GM12878 (cell line): ENCODE results near the gene IER5L. TPM values are rescaled to one million over a fixed set of nuclear protein-coding genes. Genes with fewer than 3 reads are reported as not detected.

ENCODE experiments used
- ATAC-seq: fragments of 200-7000 bp; cut with Tn5 transposase; 3 replicates; pipeline ENCODE4 v1.9.1; 2020; ENCODE audit warnings: mild to moderate bottlenecking, moderate library complexity
- BruUV-seq: library from RNA; stranded (reverse); fragments of 400-500 nt; replicated peaks from 2 replicates; lab custom pipeline; 2021; lab: Mats Ljungman, UMichigan
- CTCF ChIA-PET: fragments of 300-600 bp; sonication (Branson Sonifier 250); formaldehyde crosslinking; extraction: SDS; loops from one replicate; lab custom pipeline; 2021; ENCODE audit warnings: inconsistent platforms; lab: Yijun Ruan, JAX
- POLR2A ChIA-PET: fragments of 350-600 bp; formaldehyde crosslinking; extraction: SDS; loops from one replicate; lab custom pipeline; 2021; ENCODE audit warnings: inconsistent platforms; lab: Charles Lee
- RAD21 ChIA-PET: fragments of 300-600 bp; sonication (Branson Sonifier 250); formaldehyde crosslinking; loops from one replicate; lab custom pipeline; 2023; ENCODE audit warnings: antibody characterized with exemption; ENCODE audit not compliant: unreplicated experiment; lab: Charles Lee
- SMC1A ChIA-PET: fragments of 300-600 bp; sonication (Branson Sonifier 250); formaldehyde crosslinking; loops from one replicate; lab custom pipeline; 2023; ENCODE audit not compliant: unreplicated experiment, uncharacterized antibody; lab: Charles Lee
- DNase-seq: peaks from one replicate; pipeline ENCODE4 v3.0.0-alpha.2; 2011; ENCODE audit warnings: low read depth, low spot score
- FAIRE-seq: peaks from 3 replicates; lab custom pipeline; 2011; peaks lifted over from hg19 to GRCh38; lab: Jason Lieb, UNC
- H2AFZ ChIP-seq: 2 replicates; pipeline ENCODE4 v1.6.0; 2011; ENCODE audit warnings: low read depth, low read length, control low read depth; ENCODE audit not compliant: control insufficient read depth
- H3K27ac ChIP-seq: 2 replicates; pipeline ENCODE4 v1.5.1; 2011; ENCODE audit warnings: control low read depth; ENCODE audit not compliant: control insufficient read depth, insufficient read depth
- H3K27me3 ChIP-seq, 2 experiments: replicated peaks in 1 of 2; 2 replicates each; pipeline versions ENCODE4 v1.6.0 to v1.6.1; 2011; ENCODE audit warnings: low read length in 1 of 2; ENCODE audit not compliant: control insufficient read depth in 2 of 2, insufficient read depth in 2 of 2
- H3K36me3 ChIP-seq, 2 experiments: 2 replicates each; pipeline ENCODE4 v1.5.1; 2011; ENCODE audit warnings: low read length in 1 of 2; ENCODE audit not compliant: control insufficient read depth in 2 of 2, insufficient read depth in 2 of 2
- H3K4me1 ChIP-seq: 2 replicates; pipeline ENCODE4 v1.6.1; 2011; ENCODE audit warnings: mild to moderate bottlenecking, low read length, moderate library complexity, mixed read lengths; ENCODE audit not compliant: control insufficient read depth, insufficient read depth
- H3K4me2 ChIP-seq: 2 replicates; pipeline ENCODE4 v1.6.0; 2011; ENCODE audit warnings: control low read depth; ENCODE audit not compliant: control insufficient read depth, insufficient read depth
- H3K4me3 ChIP-seq: fragments of 200-600 bp; sonication (generic); 2 replicates; pipeline ENCODE4 v1.5.1; 2016
- H3K79me2 ChIP-seq: 2 replicates; pipeline ENCODE4 v1.6.0; 2011; ENCODE audit warnings: low read length; ENCODE audit not compliant: control insufficient read depth, insufficient read depth
- H3K9ac ChIP-seq: 2 replicates; pipeline ENCODE4 v1.8.0; 2011; ENCODE audit warnings: low read length, control low read depth, mixed read lengths; ENCODE audit not compliant: control insufficient read depth, insufficient read depth
- H3K9me3 ChIP-seq: replicated peaks from 3 replicates; pipeline ENCODE4 v1.5.1; 2011; ENCODE audit warnings: mild to moderate bottlenecking, low read length; ENCODE audit not compliant: control insufficient read depth, insufficient read depth
- H4K20me1 ChIP-seq: 2 replicates; pipeline ENCODE4 v1.6.0; 2011; ENCODE audit not compliant: control insufficient read depth, insufficient read depth
- CHD1 ChIP-seq: IDR thresholded peaks from 2 replicates; pipeline ENCODE4 v1.6.1; 2012; ENCODE audit warnings: low read depth, low read length, improper control_type of control experiment
- CTCF ChIP-seq, 3 experiments: IDR thresholded peaks in 2 of 3; conservative IDR thresholded peaks in 1 of 3; 2 replicates each; pipeline ENCODE4 v1.5.1; 2011; ENCODE audit warnings: low read depth in 3 of 3, low read length in 3 of 3, mild to moderate bottlenecking in 3 of 3, control low read depth in 2 of 3, moderate library complexity in 2 of 3, inconsistent platforms in 1 of 3, mixed read lengths in 1 of 3; ENCODE audit not compliant: control insufficient read depth in 2 of 3, insufficient read depth in 1 of 3; ENCODE audit errors: extremely low read depth in 1 of 3
- CUX1 ChIP-seq: IDR thresholded peaks from 2 replicates; pipeline ENCODE4 v1.6.1; 2012; ENCODE audit warnings: improper control_type of control experiment, low read depth, low read length; ENCODE audit not compliant: insufficient replicate concordance
- HDGF ChIP-seq: fragments of 450-650 bp; IDR thresholded peaks from 2 replicates; pipeline ENCODE4 v1.6.1; 2016; ENCODE audit warnings: antibody characterized with exemption
- IKZF2 ChIP-seq, 2 experiments: fragments of 450-650 bp; IDR thresholded peaks; 2 replicates each; pipeline ENCODE4 v1.6.1; 2017; ENCODE audit warnings: mild to moderate bottlenecking in 2 of 2, moderate library complexity in 2 of 2
- KLF5 ChIP-seq: fragments of 450-650 bp; IDR thresholded peaks from 2 replicates; pipeline ENCODE4 v1.6.1; 2014; ENCODE audit warnings: mild to moderate bottlenecking; ENCODE audit not compliant: partially characterized antibody
- MTA2 ChIP-seq: fragments of 450-650 bp; IDR thresholded peaks from 2 replicates; pipeline ENCODE4 v1.6.1; 2016; ENCODE audit warnings: low read depth, mild to moderate bottlenecking, moderate library complexity
- NR2F1 ChIP-seq: fragments of 450-650 bp; conservative IDR thresholded peaks from 2 replicates; pipeline ENCODE4 v1.6.1; 2017; ENCODE audit warnings: mild to moderate bottlenecking
- RAD21 ChIP-seq: IDR thresholded peaks from 2 replicates; pipeline ENCODE4 v1.6.1; 2011; ENCODE audit warnings: mild to moderate bottlenecking, low read depth, low read length, moderate library complexity; ENCODE audit not compliant: insufficient read depth
- RBBP5 ChIP-seq: fragments of 200-600 bp; sonication (generic); conservative IDR thresholded peaks from 2 replicates; pipeline ENCODE4 v1.6.1; 2016
- SMARCA5 ChIP-seq: fragments of 450-650 bp; IDR thresholded peaks from 2 replicates; pipeline ENCODE4 v1.6.1; 2017; ENCODE audit warnings: mild to moderate bottlenecking
- SMC3 ChIP-seq: IDR thresholded peaks from 2 replicates; pipeline ENCODE4 v1.6.1; 2011; ENCODE audit warnings: low read length, improper control_type of control experiment, borderline replicate concordance
- SUPT20H ChIP-seq: IDR thresholded peaks from 2 replicates; pipeline ENCODE4 v1.6.1; 2011; ENCODE audit warnings: low read depth, mild to moderate bottlenecking, low read length, moderate library complexity, borderline replicate concordance; ENCODE audit not compliant: control insufficient read depth
- SUZ12 ChIP-seq: fragments of 200-600 bp; sonication (generic); IDR thresholded peaks from one replicate; pipeline ENCODE4 v1.6.1; 2018; ENCODE audit warnings: antibody characterized with exemption, mild to moderate bottlenecking; ENCODE audit not compliant: unreplicated experiment
- YY1 ChIP-seq: IDR thresholded peaks from 2 replicates; pipeline ENCODE4 v1.6.1; 2011; ENCODE audit warnings: low read depth, mild to moderate bottlenecking, low read length
- WGBS: methylation state at CpG from one replicate; pipeline ENCODE4 v1.1.6; 2016; ENCODE audit warnings: low lambda C conversion rate; ENCODE audit not compliant: insufficient replicate concordance, insufficient coverage; ENCODE audit errors: missing lambda C conversion rate; 5-methylcytosine and 5-hydroxymethylcytosine counted together
- in situ Hi-C: fragments of 300-500 bp; cut with MboI; formaldehyde crosslinking; loops from 9 replicates; pipeline ENCODE4 v1.14.3; 2018; ENCODE audit warnings: mixed read lengths
- intact Hi-C: fragments of 100-400 bp; cut with micrococcal nuclease; formaldehyde crosslinking; loops from one replicate; pipeline ENCODE4 v1.14.2; 2022; ENCODE audit not compliant: unreplicated experiment
- polyA plus RNA-seq, 11 experiments: library from polyadenylated mRNA; depleted of rRNA in 4 of 11; unstranded in 6 of 11; stranded (reverse) in 5 of 11; fragments of >200 nt; fragmentation: Nextera tagmentation in 4 of 11; fragmentation: Illumina TruSeq in 1 of 11; extraction: Ambion mirVana in 4 of 11; extraction: Trizol in 1 of 11; gene quantifications; 1 replicate in 1 of 11; 2 replicates in 10 of 11; pipeline versions ENCODE4 v1.2.1 to v1.2.3, GENCODE V29; 2011 to 2016; ENCODE audit warnings: inconsistent platforms in 2 of 11, missing spikeins in 2 of 11, low read depth in 1 of 11
- total RNA-seq, 4 experiments: library from RNA; depleted of rRNA in 3 of 4; stranded (reverse); fragments of >200 nt in 3 of 4; fragmentation: Illumina TruSeq in 1 of 4; extraction: Trizol in 1 of 4; gene quantifications; 2 replicates each; pipeline versions ENCODE4 v1.2.1 to v1.2.3, GENCODE V29; 2013 to 2021

Gene IER5L
- total and polyA plus RNA-seq, 10 of the 15 experiments (the other 5 are each of a cell fraction or from before 2014, with no cell fraction given), result 0.04 to 1.4 (median 0.17) TPM

- POLR2A ChIA-PET, result interaction anchor here (0.8 to 2.5 kb wide), 13 partner anchors 12 to 484 kb away, joined by 3 to 11 read pairs (median 4); partner anchors contain the start of genes IER5L and SH3GLB2
- BruUV-seq, result no TSS peak
- TF ChIP-seq YY1 (peak; percentile 76), IKZF2 (IDR thresholded peaks at IDR 0.05) (0 out of 4 replicates have a peak, but pooled peaks of 1 of the 2 experiments have one; percentile 8), RAD21 (peak; percentile 48), HDGF (0 out of 2 replicates have a peak, but pooled peaks have one; percentile 68), CHD1 (no peak), KLF5 (no peak), CUX1 (no peak), SUZ12 (no peak), SUPT20H (no peak), SMC3 (peak; percentile 62; the same call in 1 of the 2 replicates), NR2F1 (0 out of 2 replicates have a peak, but pooled peaks have one; percentile 25), CTCF (IDR thresholded peaks at IDR 0.05 in 2 of 3, conservative IDR thresholded peaks at IDR 0.05 in 1 of 3; ENCODE audit: control insufficient read depth in 2 of 3, extremely low read depth in 1 of 3, insufficient read depth in 1 of 3, low read depth in 3 of 3, low read length in 3 of 3) (peak; percentile 96 to 99 (median 99); a peak in 5 of 6 replicates), RBBP5 (no peak), SMARCA5 (0 out of 2 replicates have a peak, but pooled peaks have one; percentile 33), MTA2 (no peak)
These were observed 34.8 kb downstream of the IER5L start for GRCh38 chr9:129143031-129143927.

More at GRCh38 chr9:129143031-129143927, 34.8 kb downstream of the IER5L start:
- 53% methylated on average over 13 of the region's 14 CpGs for WGBS
- DNase-seq (no peak), FAIRE-seq (peak; percentile 65), ATAC-seq (peak; percentile 58)
- peaks cover 7% of the 10 kb centered on the region for H3K79me2 ChIP-seq
- ChIA-PET CTCF (interaction anchor here (0.6 to 11.0 kb wide), 39 partner anchors 9 to 781 kb away, joined by 3 to 273 read pairs (median 4); partner anchors contain the start of genes C9orf50, CRAT, ENDOG and IER5L), SMC1A (interaction anchor here (0.8 to 8.1 kb wide), 11 partner anchors 8 to 481 kb away, joined by 3 to 116 read pairs (median 8); partner anchors contain the start of genes C9orf50, IER5L and NTMT1), RAD21 (interaction anchor here (0.6 to 7.8 kb wide), 17 partner anchors 12 to 482 kb away, joined by 3 to 197 read pairs (median 4); partner anchors contain the start of genes IER5L and NTMT1)
- peaks cover 43% of the 10 kb centered on the region for H3K4me1 ChIP-seq
- H3K9ac ChIP-seq, result no peak overlapping the region
- peak overlapping the region; percentile 71 for H3K4me2 ChIP-seq
- no peaks in the 10 kb centered on the region for H3K9me3 ChIP-seq
- H2AFZ ChIP-seq, result no peak overlapping the region
- intact Hi-C loops, result no loop called here
- in situ Hi-C loops, result no loop called here
- peak overlapping the region; percentile 100 for H3K27ac ChIP-seq
- H3K36me3 ChIP-seq, result peaks cover 0 to 14% of the 10 kb centered on the region in 2 experiments; a peak in 3 of 4 replicates
- H3K4me3 ChIP-seq, result no peak overlapping the region
- no peaks in the 10 kb centered on the region for H4K20me1 ChIP-seq
- H3K27me3 ChIP-seq, result no peaks in the 10 kb centered on the region
